ENCODE measurements around the gene DHX32. TPM values are rescaled to one million over a fixed set of nuclear protein-coding genes. Genes with fewer than 3 reads are reported as not detected.

Gene DHX32
- total RNA-seq, 1 donor from 2014 or later = 39.4 TPM

- Histone ChIP-seq H3K9ac (ENCODE audit: low read length) (no peak overlapping the region), H3K4me1 (ENCODE audit: insufficient read depth, low read length) (no peaks in the 10 kb centered on the region), H3K36me3 (ENCODE audit: insufficient read depth, low read length) (peaks cover 10% of the 10 kb centered on the region), H3K4me2 (ENCODE audit: low read length) (no peak overlapping the region), H2AFZ (ENCODE audit: low read depth, low read length) (no peak overlapping the region), H3K9me3 (ENCODE audit: insufficient read depth, low read depth, low read length) (no peaks in the 10 kb centered on the region), H3K4me3 (ENCODE audit: insufficient read depth, low read depth, low read length) (no peak overlapping the region), H3K27ac (ENCODE audit: low read depth, low read length) (no peak overlapping the region), H3K79me2 (ENCODE audit: insufficient read depth, low read length) (no peaks in the 10 kb centered on the region), H3K27me3 (ENCODE audit: insufficient read depth, low read length) (no peaks in the 10 kb centered on the region), H4K20me1 (ENCODE audit: insufficient read depth, low read length) (no peaks in the 10 kb centered on the region)
- Mint-ChIP-seq H3K9me3 (ENCODE audit: unreplicated experiment) (no peaks in the 10 kb centered on the region), H3K36me3 (ENCODE audit: low read depth, unreplicated experiment) (peaks cover 16% of the 10 kb centered on the region), H3K27me3 (ENCODE audit: low read depth, unreplicated experiment) (no peaks in the 10 kb centered on the region), H3K4me3 (ENCODE audit: unreplicated experiment) (no peak overlapping the region), H3K4me1 (ENCODE audit: low read depth, unreplicated experiment) (peaks cover 2% of the 10 kb centered on the region), H3K27ac (ENCODE audit: unreplicated experiment) (no peak overlapping the region)
- no peak for DNase-seq (ENCODE audit: low read depth)
- FAIRE-seq = no peak
- TF ChIP-seq CTCF (IDR thresholded peaks at IDR 0.05; ENCODE audit: insufficient read depth, low read depth, low read length) (no peak), EZH2 (IDR thresholded peaks at IDR 0.05; ENCODE audit: insufficient read depth, low read length) (no peak)
Measured at GRCh38 chr10:125815764-125816163, 65.3 kb downstream of the DHX32 start.

- H3K4me1 ChIP-seq (ENCODE audit: insufficient read depth, low read length) = no peaks in the 10 kb centered on the region
- H3K27me3 Mint-ChIP-seq (ENCODE audit: low read depth, unreplicated experiment) = no peaks in the 10 kb centered on the region
- peaks cover 7% of the 10 kb centered on the region for H3K4me1 Mint-ChIP-seq (ENCODE audit: low read depth, unreplicated experiment)
- no peak overlapping the region for H3K4me3 Mint-ChIP-seq (ENCODE audit: unreplicated experiment)
- H3K79me2 ChIP-seq (ENCODE audit: insufficient read depth, low read length) = no peaks in the 10 kb centered on the region
- H3K9ac ChIP-seq (ENCODE audit: low read length) = no peak overlapping the region
- H3K27ac ChIP-seq (ENCODE audit: low read depth, low read length) = no peak overlapping the region
- H3K9me3 Mint-ChIP-seq (ENCODE audit: unreplicated experiment) = no peaks in the 10 kb centered on the region
- H3K9me3 ChIP-seq (ENCODE audit: insufficient read depth, low read depth, low read length) = no peaks in the 10 kb centered on the region
- DNase-seq (ENCODE audit: low read depth) (peak; percentile 58), FAIRE-seq (no peak)
- peaks cover 26% of the 10 kb centered on the region for H3K36me3 Mint-ChIP-seq (ENCODE audit: low read depth, unreplicated experiment)
- no peak overlapping the region for H2AFZ ChIP-seq (ENCODE audit: low read depth, low read length)
- H4K20me1 ChIP-seq (ENCODE audit: insufficient read depth, low read length) = no peaks in the 10 kb centered on the region
- no peaks in the 10 kb centered on the region for H3K27me3 ChIP-seq (ENCODE audit: insufficient read depth, low read length)
- no peak overlapping the region for H3K4me3 ChIP-seq (ENCODE audit: insufficient read depth, low read depth, low read length)
- no peak overlapping the region for H3K4me2 ChIP-seq (ENCODE audit: low read length)
- peaks cover 20% of the 10 kb centered on the region for H3K36me3 ChIP-seq (ENCODE audit: insufficient read depth, low read length)
- TF ChIP-seq EZH2 (IDR thresholded peaks at IDR 0.05; ENCODE audit: insufficient read depth, low read length) = no peak
- no peak for TF ChIP-seq CTCF (IDR thresholded peaks at IDR 0.05; ENCODE audit: insufficient read depth, low read depth, low read length)
- no peak overlapping the region for H3K27ac Mint-ChIP-seq (ENCODE audit: unreplicated experiment)
Measured at GRCh38 chr10:125812128-125812750, 68.9 kb downstream of the DHX32 start.

- Histone ChIP-seq H3K27me3 (ENCODE audit: insufficient read depth, low read length) (no peaks in the 10 kb centered on the region), H4K20me1 (ENCODE audit: insufficient read depth, low read length) (no peaks in the 10 kb centered on the region), H3K9me3 (ENCODE audit: insufficient read depth, low read depth, low read length) (no peaks in the 10 kb centered on the region), H3K79me2 (ENCODE audit: insufficient read depth, low read length) (no peaks in the 10 kb centered on the region), H3K36me3 (ENCODE audit: insufficient read depth, low read length) (peaks cover 24% of the 10 kb centered on the region), H3K9ac (ENCODE audit: low read length) (no peak overlapping the region), H2AFZ (ENCODE audit: low read depth, low read length) (no peak overlapping the region), H3K27ac (ENCODE audit: low read depth, low read length) (no peak overlapping the region), H3K4me3 (ENCODE audit: insufficient read depth, low read depth, low read length) (no peak overlapping the region), H3K4me1 (ENCODE audit: insufficient read depth, low read length) (no peaks in the 10 kb centered on the region), H3K4me2 (ENCODE audit: low read length) (no peak overlapping the region)
- H3K9me3 Mint-ChIP-seq (ENCODE audit: unreplicated experiment) = no peaks in the 10 kb centered on the region
- H3K4me3 Mint-ChIP-seq (ENCODE audit: unreplicated experiment) = no peak overlapping the region
- H3K27me3 Mint-ChIP-seq (ENCODE audit: low read depth, unreplicated experiment) = no peaks in the 10 kb centered on the region
- peaks cover 29% of the 10 kb centered on the region for H3K36me3 Mint-ChIP-seq (ENCODE audit: low read depth, unreplicated experiment)
- DNase-seq (ENCODE audit: low read depth) (no peak), FAIRE-seq (no peak)
- peaks cover 7% of the 10 kb centered on the region for H3K4me1 Mint-ChIP-seq (ENCODE audit: low read depth, unreplicated experiment)
- TF ChIP-seq EZH2 (IDR thresholded peaks at IDR 0.05; ENCODE audit: insufficient read depth, low read length) (no peak), CTCF (IDR thresholded peaks at IDR 0.05; ENCODE audit: insufficient read depth, low read depth, low read length) (no peak)
- H3K27ac Mint-ChIP-seq (ENCODE audit: unreplicated experiment) = no peak overlapping the region
Measured at GRCh38 chr10:125811251-125811650, 69.8 kb downstream of the DHX32 start.
